T-helper 2 cell treated with Interferon-gamma antibody and Interleukin-4, amounts not matched to agents 5 μg/mL and 100 μg/mL, for 36 hours (primary cell): ENCODE data around the gene TRAF7.

Experiments used
- DNase-seq: peaks from one replicate; pipeline ENCODE4 v3.0.0; 2021; ENCODE audit warnings: low spot score
- H3K27ac Mint-ChIP-seq: one replicate; pipeline ENCODE4 v1.8.0; 2021; ENCODE audit warnings: mild to moderate bottlenecking, mixed read lengths
- H3K27me3 Mint-ChIP-seq: one replicate; pipeline ENCODE4 v1.8.0; 2021; ENCODE audit warnings: low read depth, mixed read lengths
- H3K36me3 Mint-ChIP-seq: one replicate; pipeline ENCODE4 v1.8.0; 2021; ENCODE audit warnings: low read depth, mixed read lengths
- H3K4me1 Mint-ChIP-seq: one replicate; pipeline ENCODE4 v1.8.0; 2021; ENCODE audit warnings: low read depth, mixed read lengths
- H3K4me3 Mint-ChIP-seq: one replicate; pipeline ENCODE4 v1.8.0; 2022; ENCODE audit warnings: mild to moderate bottlenecking, moderate library complexity, mixed read lengths
- H3K9me3 Mint-ChIP-seq: one replicate; pipeline ENCODE4 v1.8.0; 2021; ENCODE audit warnings: mixed read lengths

The TRAF7 gene

DNA sequence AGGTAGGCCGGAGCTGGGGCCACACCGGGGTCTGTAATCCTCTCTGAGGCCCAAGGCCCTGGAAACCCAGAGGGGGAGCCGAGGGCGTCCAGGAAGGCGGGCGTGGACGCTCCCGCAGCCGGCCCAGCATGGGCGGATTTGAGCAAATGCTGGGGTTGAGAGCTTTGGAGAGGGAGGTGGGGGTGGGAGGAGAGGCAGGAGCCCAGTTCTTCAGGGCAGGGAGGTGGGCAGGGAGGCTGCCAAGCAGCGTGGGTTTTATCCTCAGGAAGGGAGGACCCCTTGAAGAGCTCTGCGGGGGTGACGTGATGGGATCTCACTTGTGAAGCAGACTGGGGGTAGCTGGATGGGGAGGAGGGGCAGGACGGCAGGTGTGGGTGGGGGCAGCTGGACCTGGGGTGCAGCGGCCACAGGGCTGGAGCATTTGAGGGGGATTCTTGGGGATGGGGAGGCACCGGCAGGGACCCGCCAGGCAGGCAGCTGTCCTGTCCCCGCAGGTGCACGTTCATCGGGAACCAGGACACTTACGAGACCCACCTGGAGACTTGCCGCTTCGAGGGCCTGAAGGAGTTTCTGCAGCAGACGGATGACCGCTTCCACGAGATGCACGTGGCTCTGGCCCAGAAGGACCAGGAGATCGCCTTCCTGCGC, 17.2 kb downstream of the TRAF7 start:
- H3K4me3 Mint-ChIP-seq = no peak overlapping the region
- no peaks in the 10 kb centered on the region for H3K9me3 Mint-ChIP-seq
- H3K36me3 Mint-ChIP-seq = peaks cover 17% of the 10 kb centered on the region
- H3K27ac Mint-ChIP-seq = no peak overlapping the region
- no peaks in the 10 kb centered on the region for H3K4me1 Mint-ChIP-seq
- no peaks in the 10 kb centered on the region for H3K27me3 Mint-ChIP-seq
- DNase-seq = no peak

- H3K36me3 Mint-ChIP-seq = peaks cover 15% of the 10 kb centered on the region
- DNase-seq = no peak
- no peaks in the 10 kb centered on the region for H3K4me1 Mint-ChIP-seq
- H3K4me3 Mint-ChIP-seq = no peak overlapping the region
- no peaks in the 10 kb centered on the region for H3K9me3 Mint-ChIP-seq
- H3K27ac Mint-ChIP-seq = no peak overlapping the region
- no peaks in the 10 kb centered on the region for H3K27me3 Mint-ChIP-seq
Measured at GRCh38 chr16:2173366-2173765, 17.8 kb downstream of the TRAF7 start.

DNA sequence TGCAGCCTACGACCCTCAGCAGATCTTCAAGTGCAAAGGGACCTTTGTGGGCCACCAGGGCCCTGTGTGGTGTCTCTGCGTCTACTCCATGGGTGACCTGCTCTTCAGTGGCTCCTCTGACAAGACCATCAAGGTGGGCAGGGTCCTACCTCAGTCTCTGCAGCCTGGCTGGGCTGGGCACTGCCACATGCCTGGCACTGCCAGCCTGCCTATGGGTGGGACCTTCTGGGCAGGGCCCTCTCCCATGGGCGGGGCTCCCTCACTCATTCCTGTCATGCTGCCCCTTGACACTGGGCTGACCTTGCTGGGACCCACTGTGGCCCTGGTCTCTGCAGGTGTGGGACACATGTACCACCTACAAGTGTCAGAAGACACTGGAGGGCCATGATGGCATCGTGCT, 18.3 kb downstream of the TRAF7 start:
- no peak overlapping the region for H3K4me3 Mint-ChIP-seq
- no peaks in the 10 kb centered on the region for H3K9me3 Mint-ChIP-seq
- no peak for DNase-seq
- no peak overlapping the region for H3K27ac Mint-ChIP-seq
- H3K36me3 Mint-ChIP-seq = peaks cover 14% of the 10 kb centered on the region
- H3K27me3 Mint-ChIP-seq = no peaks in the 10 kb centered on the region
- no peaks in the 10 kb centered on the region for H3K4me1 Mint-ChIP-seq

GRCh38 chr16:2174396-2175131, 19.0 kb downstream of the TRAF7 start:
- H3K27ac Mint-ChIP-seq = no peak overlapping the region
- DNase-seq = no peak
- no peaks in the 10 kb centered on the region for H3K27me3 Mint-ChIP-seq
- no peaks in the 10 kb centered on the region for H3K9me3 Mint-ChIP-seq
- peaks cover 14% of the 10 kb centered on the region for H3K36me3 Mint-ChIP-seq
- H3K4me1 Mint-ChIP-seq = no peaks in the 10 kb centered on the region
- H3K4me3 Mint-ChIP-seq = no peak overlapping the region

- Mint-ChIP-seq H3K36me3 (peaks cover 14% of the 10 kb centered on the region), H3K27me3 (no peaks in the 10 kb centered on the region), H3K9me3 (no peaks in the 10 kb centered on the region), H3K4me1 (no peaks in the 10 kb centered on the region), H3K27ac (no peak overlapping the region), H3K4me3 (no peak overlapping the region)
- DNase-seq = no peak
Measured at GRCh38 chr16:2175454-2175853, 19.9 kb downstream of the TRAF7 start.

DNA sequence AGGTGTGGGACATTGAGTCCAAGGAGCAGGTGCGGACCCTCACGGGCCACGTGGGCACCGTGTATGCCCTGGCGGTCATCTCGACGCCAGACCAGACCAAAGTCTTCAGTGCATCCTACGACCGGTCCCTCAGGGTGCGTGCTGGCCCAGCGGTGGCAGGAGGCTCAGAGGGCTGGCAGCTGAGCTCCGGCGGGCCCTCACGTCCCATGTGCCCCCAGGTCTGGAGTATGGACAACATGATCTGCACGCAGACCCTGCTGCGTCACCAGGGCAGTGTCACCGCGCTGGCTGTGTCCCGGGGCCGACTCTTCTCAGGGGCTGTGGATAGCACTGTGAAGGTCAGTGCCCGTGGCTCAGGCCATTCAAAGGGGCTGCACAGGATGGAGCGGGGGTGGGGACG, 20.5 kb downstream of the TRAF7 start:
- Mint-ChIP-seq H3K4me3 (no peak overlapping the region), H3K27ac (no peak overlapping the region), H3K4me1 (no peaks in the 10 kb centered on the region), H3K9me3 (no peaks in the 10 kb centered on the region), H3K36me3 (peaks cover 14% of the 10 kb centered on the region), H3K27me3 (no peaks in the 10 kb centered on the region)
- no peak for DNase-seq

DNA sequence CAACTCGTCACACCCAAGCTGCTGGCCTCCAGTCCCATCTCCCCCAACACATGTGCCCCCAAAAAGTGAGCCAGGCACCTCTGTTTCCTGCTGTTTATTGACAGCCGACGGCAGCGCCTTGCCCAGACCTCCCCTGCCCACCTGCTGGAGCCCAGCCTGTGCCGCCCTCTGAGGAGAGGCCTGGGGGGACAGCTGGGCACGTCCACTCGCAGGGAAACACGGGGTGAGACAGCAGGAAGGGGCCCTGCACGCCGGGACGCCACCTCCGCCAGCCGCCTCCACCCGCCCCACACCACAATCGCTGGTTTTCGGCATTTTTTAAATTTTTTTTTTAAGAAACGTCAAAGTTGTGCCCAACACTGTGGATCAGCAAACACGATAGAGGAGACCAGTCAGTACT, 21.5 kb downstream of the TRAF7 start:
- Mint-ChIP-seq H3K27me3 (no peaks in the 10 kb centered on the region), H3K27ac (no peak overlapping the region), H3K36me3 (peaks cover 14% of the 10 kb centered on the region), H3K9me3 (no peaks in the 10 kb centered on the region), H3K4me3 (no peak overlapping the region), H3K4me1 (no peaks in the 10 kb centered on the region)
- no peak for DNase-seq

DNA sequence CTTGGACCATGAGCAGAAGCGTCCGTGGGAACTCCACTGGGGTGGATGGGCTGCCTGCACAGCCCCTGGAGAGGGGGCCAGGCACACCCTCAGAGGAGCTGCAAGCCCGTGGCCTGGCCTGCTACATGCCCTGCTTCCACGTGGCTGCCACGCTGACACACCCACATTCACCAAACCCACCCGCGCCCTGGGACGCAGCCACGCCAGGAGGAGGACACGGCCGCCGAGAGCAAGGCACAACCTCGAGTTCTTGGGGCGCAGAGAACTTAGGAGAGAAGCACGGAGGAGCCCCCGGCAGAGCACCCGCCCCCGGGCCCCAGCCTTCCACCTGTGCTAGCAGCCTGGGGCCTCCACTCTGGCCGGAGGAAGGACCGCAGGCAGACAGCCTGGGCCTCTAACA, 22.0 kb downstream of the TRAF7 start:
- DNase-seq = no peak
- Mint-ChIP-seq H3K4me3 (no peak overlapping the region), H3K36me3 (peaks cover 14% of the 10 kb centered on the region), H3K9me3 (no peaks in the 10 kb centered on the region), H3K27ac (no peak overlapping the region), H3K4me1 (no peaks in the 10 kb centered on the region), H3K27me3 (no peaks in the 10 kb centered on the region)

- H3K27me3 Mint-ChIP-seq = no peaks in the 10 kb centered on the region
- H3K9me3 Mint-ChIP-seq = no peaks in the 10 kb centered on the region
- no peak overlapping the region for H3K4me3 Mint-ChIP-seq
- DNase-seq = peak; percentile 19
- H3K36me3 Mint-ChIP-seq = peaks cover 14% of the 10 kb centered on the region
- no peak overlapping the region for H3K27ac Mint-ChIP-seq
- no peaks in the 10 kb centered on the region for H3K4me1 Mint-ChIP-seq
Measured at GRCh38 chr16:2178321-2179106, 22.9 kb downstream of the TRAF7 start.

- H3K4me3 Mint-ChIP-seq = no peak overlapping the region
- H3K36me3 Mint-ChIP-seq = peaks cover 10% of the 10 kb centered on the region
- no peaks in the 10 kb centered on the region for H3K27me3 Mint-ChIP-seq
- no peak for DNase-seq
- no peaks in the 10 kb centered on the region for H3K4me1 Mint-ChIP-seq
- H3K9me3 Mint-ChIP-seq = no peaks in the 10 kb centered on the region
- H3K27ac Mint-ChIP-seq = no peak overlapping the region
Measured at GRCh38 chr16:2179107-2179501, 23.5 kb downstream of the TRAF7 start.

DNA sequence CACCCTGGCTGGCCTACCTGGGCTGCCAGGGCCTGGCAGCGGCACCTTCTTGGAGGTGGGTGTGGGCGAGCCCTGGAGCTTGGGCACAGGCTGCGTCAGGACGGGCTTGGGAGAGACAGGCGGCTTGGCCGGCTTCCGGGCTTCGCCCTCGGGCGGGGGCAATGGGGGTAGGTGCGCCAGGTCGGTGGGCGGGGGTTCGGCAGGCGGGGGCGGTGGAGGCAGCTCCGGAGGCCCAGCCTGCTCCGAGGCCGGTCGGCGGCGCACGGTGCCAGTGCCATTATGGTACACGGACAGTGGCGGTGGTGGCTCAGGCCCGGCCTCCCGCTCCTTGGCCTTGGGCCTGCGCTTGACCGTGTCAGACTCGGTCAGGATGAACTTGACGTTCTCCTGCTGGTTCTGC, 24.0 kb downstream of the TRAF7 start:
- Mint-ChIP-seq H3K4me1 (no peaks in the 10 kb centered on the region), H3K9me3 (no peaks in the 10 kb centered on the region), H3K36me3 (peaks cover 9% of the 10 kb centered on the region), H3K27me3 (no peaks in the 10 kb centered on the region), H3K27ac (no peak overlapping the region), H3K4me3 (no peak overlapping the region)
- no peak for DNase-seq

DNA sequence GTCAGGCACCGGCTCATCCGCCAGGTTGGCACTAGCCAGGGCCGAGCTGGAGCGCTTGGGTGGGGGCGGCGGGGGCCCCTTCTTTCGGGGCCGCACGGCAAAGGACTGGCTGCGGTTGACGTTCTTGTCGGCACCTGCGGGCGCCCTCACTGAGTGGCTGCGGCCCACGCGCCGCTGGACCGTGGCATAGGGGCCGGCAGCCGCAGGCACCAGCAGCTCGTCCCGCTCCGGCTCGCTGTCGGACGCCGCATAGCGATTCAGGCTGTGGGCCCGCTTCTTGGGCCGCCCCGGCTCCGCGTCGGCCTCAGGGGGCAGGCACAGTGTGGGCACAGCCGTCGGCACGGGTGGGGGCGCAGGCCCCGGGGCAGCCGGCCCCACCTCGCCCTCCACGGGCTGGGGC, 24.9 kb downstream of the TRAF7 start:
- Mint-ChIP-seq H3K4me1 (no peaks in the 10 kb centered on the region), H3K9me3 (no peaks in the 10 kb centered on the region), H3K36me3 (peaks cover 7% of the 10 kb centered on the region), H3K4me3 (no peak overlapping the region), H3K27ac (no peak overlapping the region), H3K27me3 (no peaks in the 10 kb centered on the region)
- no peak for DNase-seq

- Mint-ChIP-seq H3K9me3 (no peaks in the 10 kb centered on the region), H3K36me3 (peaks cover 3% of the 10 kb centered on the region), H3K4me3 (no peak overlapping the region), H3K4me1 (no peaks in the 10 kb centered on the region), H3K27ac (no peak overlapping the region), H3K27me3 (no peaks in the 10 kb centered on the region)
- no peak for DNase-seq
Measured at GRCh38 chr16:2180962-2181923, 25.7 kb downstream of the TRAF7 start.
